ENCODE measurements around the gene DNAI1. TPM values are rescaled to one million over a fixed set of nuclear protein-coding genes. Genes with fewer than 3 reads are reported as not detected.
A peak's percentile ranks its signal among the peaks of the same experiment; 100 is the strongest.

Gene DNAI1
- total and polyA plus RNA-seq, 9 donors, result 0.13 to 0.29 (median 0.22) TPM; not detected in 5

DNA sequence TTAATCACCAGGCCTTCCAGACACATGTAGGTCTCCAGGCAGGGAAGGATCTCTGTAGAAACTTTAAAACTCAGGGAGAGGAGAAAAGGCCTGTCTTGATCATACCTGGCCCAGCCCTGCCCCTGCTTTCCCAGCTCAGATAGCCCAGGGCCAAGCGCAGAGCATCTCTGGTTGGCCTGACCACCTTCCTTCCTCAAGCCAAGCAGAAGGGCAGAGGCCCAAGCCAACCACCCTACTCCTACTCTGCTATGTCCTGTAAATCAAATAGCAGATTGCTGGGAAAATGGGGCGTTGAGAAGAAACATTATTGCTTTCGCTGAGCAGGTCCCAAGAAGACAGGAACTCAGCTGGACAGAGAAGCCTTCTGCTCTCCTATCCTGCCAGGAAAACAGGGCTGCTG lies 49.9 kb downstream of the DNAI1 start:
- Histone ChIP-seq H3K36me3 (ENCODE audit: control insufficient read depth, insufficient read depth, low read length) (no peaks in the 10 kb centered on the region), H3K4me3 (ENCODE audit: low read length) (no peak overlapping the region), H3K4me1 (ENCODE audit: control insufficient read depth, insufficient read depth, low read length) (peaks cover 42% of the 10 kb centered on the region), H3K27ac (ENCODE audit: low read length) (no peak overlapping the region), H3K27me3 (ENCODE audit: control insufficient read depth, insufficient read depth, low read length) (no peaks in the 10 kb centered on the region), H3K9me3 (replicated peaks; ENCODE audit: control insufficient read depth, low read depth, low read length) (no peaks in the 10 kb centered on the region)
- WGBS (ENCODE audit: insufficient coverage), result 80% methylated on average over 1 of the region's 3 CpGs
- no peak for DNase-seq

DNA sequence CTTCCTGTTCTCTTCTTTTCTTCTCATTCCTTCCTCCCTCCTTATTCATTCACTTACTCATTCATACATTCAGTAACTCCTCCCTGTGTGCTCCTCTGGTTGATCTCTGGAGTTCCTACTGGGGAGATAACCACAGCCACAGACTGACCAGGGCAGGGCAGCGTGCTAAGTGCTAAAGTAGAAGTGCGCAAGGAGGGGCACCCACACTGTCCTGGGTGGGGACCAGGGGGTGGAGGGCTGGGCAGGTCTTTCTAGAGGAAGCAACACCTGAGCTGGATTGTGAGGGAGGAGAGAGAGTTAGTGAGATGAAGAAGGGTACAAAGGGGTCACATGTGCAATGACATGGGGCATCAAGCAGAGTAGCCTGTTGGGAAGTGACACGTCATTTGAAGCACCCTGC lies 50.3 kb downstream of the DNAI1 start:
- Histone ChIP-seq H3K4me3 (ENCODE audit: low read length) (no peak overlapping the region), H3K27me3 (ENCODE audit: control insufficient read depth, insufficient read depth, low read length) (no peaks in the 10 kb centered on the region), H3K36me3 (ENCODE audit: control insufficient read depth, insufficient read depth, low read length) (no peaks in the 10 kb centered on the region), H3K27ac (ENCODE audit: low read length) (no peak overlapping the region), H3K4me1 (ENCODE audit: control insufficient read depth, insufficient read depth, low read length) (peaks cover 47% of the 10 kb centered on the region), H3K9me3 (replicated peaks; ENCODE audit: control insufficient read depth, low read depth, low read length) (no peaks in the 10 kb centered on the region)
- WGBS (ENCODE audit: insufficient coverage), result 87% methylated on average over 2 of the region's 3 CpGs
- no peak for DNase-seq

DNA sequence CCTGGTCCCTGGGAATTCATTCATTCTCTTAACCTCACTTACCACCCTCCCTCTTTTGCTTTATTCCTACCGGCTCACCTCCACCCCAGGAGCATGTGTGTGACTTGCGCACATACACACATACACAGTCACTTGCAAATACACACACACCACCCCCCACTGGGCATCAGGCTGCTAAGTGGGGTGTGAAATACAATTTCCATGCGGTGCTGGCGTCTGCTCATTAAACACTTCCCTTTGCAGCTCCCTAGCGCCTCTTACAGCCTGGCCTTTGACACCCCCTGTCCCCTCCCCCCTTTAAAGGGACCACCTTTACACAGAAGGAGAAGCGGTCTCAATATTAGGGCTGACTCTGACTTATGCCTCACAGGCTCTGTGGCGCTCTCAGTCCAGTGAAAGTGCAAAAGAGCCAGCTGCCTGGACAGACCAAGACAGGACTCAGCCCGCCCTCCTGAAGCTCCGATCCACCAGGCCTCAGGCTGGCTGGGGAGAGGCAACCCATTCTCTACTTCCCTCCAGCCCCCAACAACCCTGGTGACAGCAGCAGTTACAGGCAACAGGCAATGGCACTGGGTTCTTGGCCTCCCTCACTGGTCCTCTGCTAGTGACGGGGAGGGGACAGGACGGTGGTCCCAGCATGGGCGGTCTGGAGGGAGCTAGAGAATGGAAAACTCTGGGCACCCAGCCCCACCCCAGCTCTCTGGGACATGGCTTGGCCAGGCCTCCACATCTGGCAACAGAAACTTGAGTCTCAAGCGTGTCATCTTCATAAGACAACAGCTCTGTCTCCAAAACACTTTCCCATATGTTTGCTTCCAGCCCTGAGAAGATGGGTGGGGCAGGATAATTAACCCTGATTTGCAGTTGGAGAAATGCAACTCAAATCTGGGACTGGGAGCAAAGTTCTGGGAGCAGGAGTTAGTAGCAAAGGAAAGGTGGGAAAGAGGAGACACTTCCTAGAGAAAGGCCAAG lies 52.2 kb downstream of the DNAI1 start:
- Histone ChIP-seq H3K4me3 (ENCODE audit: low read length) (no peak overlapping the region), H3K27me3 (ENCODE audit: control insufficient read depth, insufficient read depth, low read length) (no peaks in the 10 kb centered on the region), H3K4me1 (ENCODE audit: control insufficient read depth, insufficient read depth, low read length) (peaks cover 47% of the 10 kb centered on the region), H3K9me3 (replicated peaks; ENCODE audit: control insufficient read depth, low read depth, low read length) (no peaks in the 10 kb centered on the region), H3K27ac (ENCODE audit: low read length) (peak overlapping the region; percentile 76), H3K36me3 (ENCODE audit: control insufficient read depth, insufficient read depth, low read length) (no peaks in the 10 kb centered on the region)
- DNase-seq, result peak; percentile 74
- 24% methylated on average over 7 of the region's 13 CpGs for WGBS (ENCODE audit: insufficient coverage)

DNA sequence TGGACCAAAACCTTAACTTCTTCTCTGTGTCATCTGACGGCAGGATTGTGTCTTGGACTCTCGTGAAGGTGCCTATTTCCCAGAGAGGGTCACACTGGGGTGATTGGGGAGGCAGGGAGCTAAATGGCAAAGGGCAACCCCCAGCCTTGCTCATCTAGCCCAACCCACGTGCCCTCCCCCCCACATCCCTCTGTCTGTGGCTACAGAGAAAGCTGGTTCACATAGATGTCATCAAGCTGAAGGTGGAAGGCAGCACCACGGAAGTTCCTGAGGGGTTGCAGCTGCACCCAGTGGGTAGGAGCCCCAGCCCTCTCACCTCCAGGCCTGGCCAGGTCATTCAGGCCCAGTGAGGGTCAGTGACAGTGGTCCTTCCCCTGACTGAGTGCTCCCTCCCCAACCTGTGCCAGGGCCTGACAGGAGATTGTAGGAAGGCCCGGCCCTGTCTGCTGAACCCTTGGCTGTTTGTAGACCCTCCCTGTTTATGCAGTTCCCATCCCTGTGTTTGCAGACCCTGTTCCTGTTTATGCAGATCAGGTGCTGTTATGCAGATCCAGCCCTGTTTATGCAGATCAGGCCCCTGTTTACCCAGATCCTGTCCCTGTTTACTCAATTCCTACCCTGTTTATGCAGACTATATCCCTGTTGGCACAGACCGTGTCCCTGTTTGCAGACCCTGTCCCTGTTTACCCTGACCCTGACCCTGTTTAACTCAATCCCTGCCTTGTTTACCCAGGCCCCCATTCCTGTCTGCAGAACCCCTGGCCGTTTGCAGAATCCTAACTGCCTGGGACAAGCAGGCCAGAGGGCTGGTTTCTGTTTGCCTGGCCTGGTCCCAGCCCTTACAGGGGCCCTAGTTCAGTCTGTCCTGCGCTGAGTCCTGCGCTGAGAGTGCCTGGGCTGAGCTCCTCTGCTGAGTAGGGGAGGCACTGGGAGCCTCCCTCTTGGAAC lies 53.8 kb downstream of the DNAI1 start:
- H3K4me3 ChIP-seq (ENCODE audit: low read length), result no peak overlapping the region
- no peaks in the 10 kb centered on the region for H3K36me3 ChIP-seq (ENCODE audit: control insufficient read depth, insufficient read depth, low read length)
- WGBS (ENCODE audit: insufficient coverage), result 40% methylated on average over 6 of the region's 9 CpGs
- no peak overlapping the region for H3K27ac ChIP-seq (ENCODE audit: low read length)
- DNase-seq, result peak; percentile 62
- no peaks in the 10 kb centered on the region for H3K27me3 ChIP-seq (ENCODE audit: control insufficient read depth, insufficient read depth, low read length)
- H3K9me3 ChIP-seq (replicated peaks; ENCODE audit: control insufficient read depth, low read depth, low read length), result no peaks in the 10 kb centered on the region
- peaks cover 45% of the 10 kb centered on the region for H3K4me1 ChIP-seq (ENCODE audit: control insufficient read depth, insufficient read depth, low read length)

DNA sequence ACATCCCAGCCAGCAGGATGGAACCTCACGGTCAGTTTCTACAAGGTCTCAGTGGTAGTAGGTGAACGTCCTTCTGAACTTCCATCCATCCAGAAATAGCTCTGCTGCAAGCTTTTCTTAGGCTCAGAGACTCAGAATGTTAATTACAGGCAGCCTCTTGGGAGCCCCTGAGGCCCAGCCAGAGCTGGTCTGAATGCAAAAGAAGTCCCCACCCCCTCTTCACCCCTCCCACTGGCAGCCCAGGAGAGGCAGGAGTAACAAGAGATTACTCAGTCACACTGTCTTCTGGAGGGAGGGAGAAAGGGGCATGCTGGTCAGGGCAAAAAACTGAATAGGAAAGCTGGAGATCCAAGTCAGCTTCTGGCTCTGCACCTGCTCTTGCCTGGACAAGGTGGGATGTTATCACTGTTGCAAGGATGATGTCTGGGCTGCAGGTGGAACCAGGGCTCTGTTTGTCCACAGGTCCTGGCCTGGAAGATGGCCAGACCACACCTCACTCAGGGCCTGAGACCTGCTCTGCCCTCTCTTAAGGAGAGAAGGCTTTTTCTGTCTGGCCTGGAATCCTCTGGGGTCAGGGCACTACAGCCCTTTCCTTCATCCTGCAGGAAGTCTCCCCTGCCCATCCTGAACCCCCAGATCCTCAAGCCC lies 55.1 kb downstream of the DNAI1 start:
- Histone ChIP-seq H3K36me3 (ENCODE audit: control insufficient read depth, insufficient read depth, low read length) (no peaks in the 10 kb centered on the region), H3K9me3 (replicated peaks; ENCODE audit: control insufficient read depth, low read depth, low read length) (no peaks in the 10 kb centered on the region), H3K27me3 (ENCODE audit: control insufficient read depth, insufficient read depth, low read length) (no peaks in the 10 kb centered on the region), H3K4me3 (ENCODE audit: low read length) (no peak overlapping the region), H3K4me1 (ENCODE audit: control insufficient read depth, insufficient read depth, low read length) (peaks cover 57% of the 10 kb centered on the region), H3K27ac (ENCODE audit: low read length) (no peak overlapping the region)
- no CpG with 5 or more reads among the region's 2 CpGs for WGBS (ENCODE audit: insufficient coverage)
- peak; percentile 61 for DNase-seq

DNA sequence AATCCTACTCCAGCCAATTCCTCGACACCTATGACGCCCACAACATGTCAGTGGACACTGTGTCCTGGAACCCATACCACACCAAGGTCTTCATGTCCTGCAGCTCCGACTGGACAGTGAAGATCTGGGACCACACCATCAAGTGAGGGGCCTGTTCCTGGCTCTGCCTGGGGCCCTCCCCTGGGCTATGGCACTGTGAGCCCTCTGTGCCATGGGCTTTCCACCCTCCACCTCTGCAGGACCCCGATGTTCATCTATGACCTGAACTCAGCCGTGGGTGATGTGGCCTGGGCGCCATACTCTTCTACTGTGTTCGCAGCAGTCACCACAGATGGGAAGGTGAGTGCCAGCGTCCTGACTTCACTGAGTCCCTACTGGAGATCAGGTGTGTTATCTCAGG lies 55.8 kb downstream of the DNAI1 start:
- Histone ChIP-seq H3K27ac (ENCODE audit: low read length) (no peak overlapping the region), H3K4me1 (ENCODE audit: control insufficient read depth, insufficient read depth, low read length) (peaks cover 63% of the 10 kb centered on the region)
- 93% methylated on average over 8 of the region's 8 CpGs for WGBS (ENCODE audit: insufficient coverage)

DNA sequence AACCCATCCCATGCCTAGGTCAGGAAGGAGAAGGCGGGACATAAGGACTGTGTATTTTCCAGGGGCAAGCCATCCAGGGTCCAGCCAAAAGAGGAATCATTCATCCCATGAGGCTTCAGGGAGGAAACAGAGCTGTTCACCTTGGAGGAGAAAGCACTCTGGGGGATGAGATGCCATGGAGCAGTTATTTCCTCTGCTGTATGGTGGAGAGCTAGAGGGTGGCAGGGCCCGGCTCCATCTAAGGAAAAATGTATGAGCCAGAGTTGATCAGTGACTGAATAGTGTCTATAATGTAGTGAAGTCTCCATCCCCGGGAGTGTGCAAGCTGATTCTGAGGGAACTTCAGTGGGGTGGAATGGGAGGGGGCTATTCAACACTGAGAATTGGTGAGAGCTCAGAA lies 56.2 kb downstream of the DNAI1 start:
- WGBS (ENCODE audit: insufficient coverage), result 81% methylated on average over 2 of the region's 3 CpGs
- peaks cover 65% of the 10 kb centered on the region for H3K4me1 ChIP-seq (ENCODE audit: control insufficient read depth, insufficient read depth, low read length)
- H3K9me3 ChIP-seq (replicated peaks; ENCODE audit: control insufficient read depth, low read depth, low read length), result no peaks in the 10 kb centered on the region
- no peak for DNase-seq
- H3K4me3 ChIP-seq (ENCODE audit: low read length), result no peak overlapping the region
- no peak overlapping the region for H3K27ac ChIP-seq (ENCODE audit: low read length)
- H3K27me3 ChIP-seq (ENCODE audit: control insufficient read depth, insufficient read depth, low read length), result no peaks in the 10 kb centered on the region
- H3K36me3 ChIP-seq (ENCODE audit: control insufficient read depth, insufficient read depth, low read length), result no peaks in the 10 kb centered on the region

More for the DNA sequence above, 55.8 kb downstream of the DNAI1 start:
- Histone ChIP-seq H3K4me3 (ENCODE audit: low read length) (no peak overlapping the region), H3K9me3 (replicated peaks; ENCODE audit: control insufficient read depth, low read depth, low read length) (no peaks in the 10 kb centered on the region), H3K36me3 (ENCODE audit: control insufficient read depth, insufficient read depth, low read length) (no peaks in the 10 kb centered on the region), H3K27me3 (ENCODE audit: control insufficient read depth, insufficient read depth, low read length) (no peaks in the 10 kb centered on the region)
- no peak for DNase-seq

DNA sequence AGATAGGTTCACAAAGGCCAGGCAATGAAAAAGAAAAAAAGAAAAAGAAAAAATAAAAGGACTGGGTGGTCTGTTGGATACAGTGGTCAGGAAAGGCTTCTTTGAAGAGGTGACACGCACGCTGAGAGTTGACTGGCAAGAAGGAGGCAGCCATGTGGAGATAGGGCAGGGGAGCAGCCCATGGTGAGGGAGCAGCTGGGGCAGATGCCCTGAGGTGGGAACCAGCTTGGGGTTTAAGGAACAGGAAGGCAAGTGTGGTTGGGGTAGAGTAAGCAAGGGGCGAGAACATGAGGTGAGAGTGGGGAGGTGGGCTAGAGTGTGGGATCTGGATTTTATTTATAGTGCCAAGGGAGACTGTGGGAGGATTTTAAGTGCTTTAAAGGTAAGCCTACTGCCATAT lies 57.4 kb downstream of the DNAI1 start:
- Histone ChIP-seq H3K27me3 (ENCODE audit: control insufficient read depth, insufficient read depth, low read length) (no peaks in the 10 kb centered on the region), H3K4me1 (ENCODE audit: control insufficient read depth, insufficient read depth, low read length) (peaks cover 62% of the 10 kb centered on the region), H3K27ac (ENCODE audit: low read length) (no peak overlapping the region), H3K36me3 (ENCODE audit: control insufficient read depth, insufficient read depth, low read length) (no peaks in the 10 kb centered on the region), H3K4me3 (ENCODE audit: low read length) (no peak overlapping the region), H3K9me3 (replicated peaks; ENCODE audit: control insufficient read depth, low read depth, low read length) (no peaks in the 10 kb centered on the region)
- DNase-seq, result no peak
- WGBS (ENCODE audit: insufficient coverage), result 78% methylated on average over 3 of the region's 3 CpGs

DNA sequence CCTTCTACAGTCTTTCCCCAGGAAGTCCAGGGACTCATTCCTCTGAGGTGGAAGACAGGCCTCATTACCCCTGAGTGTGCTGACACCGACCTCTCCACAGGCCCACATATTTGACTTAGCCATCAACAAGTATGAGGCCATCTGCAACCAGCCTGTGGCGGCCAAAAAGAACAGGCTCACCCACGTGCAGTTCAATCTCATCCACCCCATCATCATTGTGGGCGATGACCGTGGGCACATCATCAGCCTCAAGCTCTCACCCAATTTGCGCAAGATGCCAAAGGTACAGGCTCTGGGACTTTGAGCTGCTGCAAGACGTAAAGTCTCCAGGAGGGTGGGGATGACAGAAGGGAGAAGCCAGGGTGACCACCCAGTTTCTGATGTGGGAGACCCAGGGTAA lies 58.6 kb downstream of the DNAI1 start:
- no peak for DNase-seq
- 69% methylated on average over 4 of the region's 7 CpGs for WGBS (ENCODE audit: insufficient coverage)
- Histone ChIP-seq H3K27ac (ENCODE audit: low read length) (no peak overlapping the region), H3K36me3 (ENCODE audit: control insufficient read depth, insufficient read depth, low read length) (no peaks in the 10 kb centered on the region), H3K27me3 (ENCODE audit: control insufficient read depth, insufficient read depth, low read length) (peaks cover 8% of the 10 kb centered on the region), H3K9me3 (replicated peaks; ENCODE audit: control insufficient read depth, low read depth, low read length) (no peaks in the 10 kb centered on the region), H3K4me3 (ENCODE audit: low read length) (no peak overlapping the region), H3K4me1 (ENCODE audit: control insufficient read depth, insufficient read depth, low read length) (peaks cover 53% of the 10 kb centered on the region)

All from muscle of leg (tissue), 11 donors.